Measurements from ENCODE around the gene ZNF580. TPM values are rescaled to one million over a fixed set of nuclear protein-coding genes. Genes with fewer than 3 reads are reported as not detected.

ZNF580 gene, protein sequence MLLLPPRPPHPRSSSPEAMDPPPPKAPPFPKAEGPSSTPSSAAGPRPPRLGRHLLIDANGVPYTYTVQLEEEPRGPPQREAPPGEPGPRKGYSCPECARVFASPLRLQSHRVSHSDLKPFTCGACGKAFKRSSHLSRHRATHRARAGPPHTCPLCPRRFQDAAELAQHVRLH
- 8.0 and 8.3 TPM in 2 replicates for total RNA-seq

GRCh38 chr19:55640577-55641425 is at the start of gene ZNF580:
Gene ZNF580, plus strand, starts transcription at chr19:55641002. Its CDS starts 1,507 bp downstream, at chr19:55642509.

GRCh38 chr19:55599468-55599841 is 41.3 kb upstream of the ZNF580 start, which contains the start of gene FIZ1:
Gene FIZ1, minus strand, starts transcription at chr19:55599517. Its CDS starts 1,652 bp downstream, at chr19:55597865.

DNA sequence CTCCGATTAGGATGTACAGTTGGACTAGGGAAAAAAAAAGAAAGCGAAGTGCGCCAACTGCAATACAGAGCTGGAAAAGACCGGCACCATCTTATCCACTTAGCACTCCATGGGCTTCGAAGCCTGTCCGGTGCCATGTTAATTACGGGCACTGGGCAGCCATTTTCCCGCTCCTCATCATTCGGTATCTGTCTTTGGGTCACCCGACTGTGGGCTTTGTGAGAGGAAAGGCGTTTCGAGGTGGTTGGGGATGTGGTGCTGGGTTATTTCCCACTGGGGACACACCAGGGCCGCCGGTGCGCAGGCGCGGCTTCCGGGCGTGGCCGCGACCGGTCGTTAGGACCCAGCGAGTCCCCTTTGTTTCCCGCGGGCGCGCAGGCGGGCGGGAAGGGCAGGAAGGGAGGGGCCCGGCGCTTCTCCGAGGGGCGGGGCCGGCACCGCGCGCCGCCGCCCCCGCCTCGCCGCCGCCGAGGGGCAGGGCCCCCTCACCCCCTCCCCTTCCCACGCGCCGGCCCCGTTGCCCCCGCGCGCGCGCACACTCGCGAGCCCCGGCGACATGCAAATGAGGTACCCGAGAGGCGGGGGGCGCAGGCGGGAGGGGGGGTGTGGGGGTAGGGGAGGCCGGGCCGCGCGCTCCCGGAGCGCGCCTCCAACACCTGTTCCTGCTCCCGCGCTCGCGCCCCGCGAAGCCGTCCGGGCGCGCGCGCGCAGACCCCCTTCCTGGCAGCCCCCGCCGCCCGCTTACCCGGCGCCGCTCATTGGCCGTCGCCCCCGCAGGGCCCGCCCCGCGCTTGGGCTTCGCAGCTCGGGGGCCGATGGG is 40.8 kb upstream of the ZNF580 start, which contains the start of gene ZNF524:
TSS of gene ZNF524 (plus strand) at position 447 of the 820 bp plus-strand sequence. CDS start 1,825 bp downstream, outside the sequence.

GRCh38 chr19:55605637-55606470 is 34.9 kb upstream of the ZNF580 start, which contains the start of gene ZNF865:
Gene ZNF865, plus strand, starts transcription at chr19:55605647. Its CDS starts 7,972 bp downstream, at chr19:55613619.

DNA sequence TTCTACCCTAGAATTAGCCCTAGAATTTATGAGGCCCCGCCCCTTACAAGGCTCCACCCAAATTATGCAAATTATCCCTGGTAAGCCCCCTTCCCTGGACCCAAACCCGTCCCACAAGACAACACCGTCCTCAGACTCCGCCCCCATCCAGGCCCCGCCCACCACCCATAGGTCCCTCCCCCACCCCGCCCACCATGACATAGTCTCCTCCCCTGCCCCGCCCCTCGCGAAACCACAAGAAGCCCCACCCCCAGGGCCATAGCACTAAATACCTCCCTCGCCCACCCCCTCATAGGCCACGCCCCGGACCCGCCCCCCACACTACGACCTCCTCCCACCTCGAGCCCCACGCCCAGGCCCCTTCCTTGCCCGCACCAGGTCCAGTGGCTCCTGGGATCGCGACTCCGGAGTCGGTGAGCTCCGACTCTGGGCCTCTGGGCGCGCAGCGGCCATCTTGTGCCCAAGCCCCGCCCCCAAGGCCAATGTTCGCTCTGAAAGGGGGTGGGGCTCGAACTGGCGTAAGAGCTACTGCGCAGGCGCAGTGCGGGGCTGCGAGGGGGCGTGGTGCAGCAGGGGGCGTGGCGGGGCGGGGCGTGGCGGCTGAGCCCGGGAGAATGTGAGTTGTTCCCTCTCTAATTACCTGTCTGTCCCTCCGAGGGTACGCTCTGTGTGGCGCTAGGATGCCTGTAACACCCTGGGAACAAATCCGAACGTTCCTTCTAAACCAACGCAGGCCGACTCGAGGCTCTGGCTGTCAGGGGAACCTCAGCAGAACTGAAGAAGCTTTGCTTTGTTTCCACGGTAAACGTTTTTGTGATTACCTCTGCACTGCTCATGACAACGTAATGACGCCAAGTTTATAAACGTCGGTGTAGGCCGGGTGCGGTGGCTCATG is 16.4 kb upstream of the ZNF580 start, which contains the start of gene ZNF784:
TSS of gene ZNF784 (minus strand) at position 458 of the 895 bp plus-strand sequence. CDS start at position 453, 5 bp downstream.

DNA sequence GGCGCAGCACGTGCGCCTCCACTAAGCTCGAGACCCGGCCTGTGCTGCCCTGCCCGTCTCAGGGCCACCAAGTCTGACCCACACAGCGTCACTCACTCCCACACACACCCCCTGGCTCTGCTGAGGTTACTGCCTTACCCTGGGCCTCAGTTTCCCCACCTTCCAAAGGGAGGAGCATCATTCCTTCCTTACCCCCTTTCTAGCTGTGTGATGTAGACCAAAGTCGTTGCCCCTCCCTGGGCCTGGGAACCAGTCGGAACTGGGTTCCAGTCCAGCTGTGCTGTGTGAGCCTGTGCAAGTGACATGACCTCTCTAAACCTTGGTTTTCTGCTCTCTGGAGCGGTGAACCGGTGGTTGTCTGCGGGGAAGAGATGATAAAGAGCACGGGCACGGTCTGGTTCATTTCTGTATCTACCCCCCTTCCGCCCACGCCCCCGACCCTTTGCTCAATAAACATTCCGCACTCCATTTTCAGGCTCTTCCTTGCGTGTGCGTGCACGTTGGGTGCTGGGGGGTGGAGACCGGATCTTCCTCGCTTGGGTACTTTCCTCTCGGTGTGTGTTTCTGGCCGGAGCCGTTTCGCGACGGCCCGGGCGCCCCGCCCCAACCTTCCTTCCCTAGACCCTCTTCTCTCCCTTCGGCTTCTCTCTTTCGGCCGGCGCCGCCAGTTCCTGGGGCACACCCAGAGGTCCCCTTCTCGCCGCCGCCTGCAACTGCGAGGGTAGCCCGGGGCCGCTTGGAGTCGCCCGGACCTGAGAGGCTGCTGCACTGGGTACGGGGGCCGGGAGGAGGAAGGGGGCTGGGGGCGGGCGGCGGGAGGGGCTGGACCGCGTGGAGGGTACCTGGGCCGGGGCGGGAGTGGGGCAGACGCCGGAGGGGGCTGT is 2.4 kb downstream of the ZNF580 start, which contains the start of gene ZNF581:
TSS of gene ZNF581 (plus strand) at position 647 of the 884 bp plus-strand sequence. CDS start 923 bp downstream, outside the sequence.

DNA sequence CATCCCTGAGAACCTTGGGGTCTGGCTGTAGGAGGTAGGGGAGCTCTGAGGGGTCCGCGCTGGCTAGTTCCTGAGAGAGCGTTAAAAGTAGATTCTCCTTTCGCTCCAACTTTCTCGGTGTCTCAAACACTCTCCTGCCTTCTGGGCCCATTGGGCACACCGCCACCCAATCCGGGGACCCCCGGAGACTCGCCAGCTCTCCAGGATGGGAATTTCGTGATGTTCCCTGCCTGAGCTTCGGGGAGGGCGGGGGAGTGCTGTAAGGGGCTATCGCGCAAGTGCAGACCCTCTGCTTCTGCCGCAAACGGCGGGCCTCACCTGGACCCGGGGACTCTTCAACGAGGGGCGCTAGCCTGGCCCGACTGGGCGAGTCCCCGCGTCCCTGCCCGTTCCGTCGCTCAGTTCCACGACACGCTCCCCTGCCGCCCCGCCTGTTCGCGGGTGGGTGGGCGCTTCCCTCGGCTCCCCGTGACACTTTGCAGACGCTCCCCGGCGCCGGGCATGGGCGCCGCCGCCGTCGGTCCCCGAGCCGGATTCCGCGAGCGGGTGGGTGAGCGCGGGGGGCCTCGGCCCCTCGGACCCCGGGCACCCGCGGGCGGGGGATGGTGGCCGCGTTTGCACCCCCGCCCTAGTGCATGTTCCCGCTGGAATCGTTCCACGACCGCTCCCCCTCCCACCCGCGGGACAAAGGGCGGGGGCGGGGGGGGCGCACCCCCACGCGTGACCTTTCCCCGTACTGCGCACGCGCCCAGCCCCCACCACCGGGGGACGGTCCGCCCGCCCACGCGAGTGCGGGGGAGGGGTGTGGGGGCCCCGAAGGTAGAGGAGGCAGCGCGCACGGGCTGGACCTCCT is 7.2 kb downstream of the ZNF580 start, which contains the start of gene CCDC106:
TSS of gene CCDC106 (plus strand) at position 481 of the 853 bp plus-strand sequence. CDS start 835 bp downstream, outside the sequence.

DNA sequence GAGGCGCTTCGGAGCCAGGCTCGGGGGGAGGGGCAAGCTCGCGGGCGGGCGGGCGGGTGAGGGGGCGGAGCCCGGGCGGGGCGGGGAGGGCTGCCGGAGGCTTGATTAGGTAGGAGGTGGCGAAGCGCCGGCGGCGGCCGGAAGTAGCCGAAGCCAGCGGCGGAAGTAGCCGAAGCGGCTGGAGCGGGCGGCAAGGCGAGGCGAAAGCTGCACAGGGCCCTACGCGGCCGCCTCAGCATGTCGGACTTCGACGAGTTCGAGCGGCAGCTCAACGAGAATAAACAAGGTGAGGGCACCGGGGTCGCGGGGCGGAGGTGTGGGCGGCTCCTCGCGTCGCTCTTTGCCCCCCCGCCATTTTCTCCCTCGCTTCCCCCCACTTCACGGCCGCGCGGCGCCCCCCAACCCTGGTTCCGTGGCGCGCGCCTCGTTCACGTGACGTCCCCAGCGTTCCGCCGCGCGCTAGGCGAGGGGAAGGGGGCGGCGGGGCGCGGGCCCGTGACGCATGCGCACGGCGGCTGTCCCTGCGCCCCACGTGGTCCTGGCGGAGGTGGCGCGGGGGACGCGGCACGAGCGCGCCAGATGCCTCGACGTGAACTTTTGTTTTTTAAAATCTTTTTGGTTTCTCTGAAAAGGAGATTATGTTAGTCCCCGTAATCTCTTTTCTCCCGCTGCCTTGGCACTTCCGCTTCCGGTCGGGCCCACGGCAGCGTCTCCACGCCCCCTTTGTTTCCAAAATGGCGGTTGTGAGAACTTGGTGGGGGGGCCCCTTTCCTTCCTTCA is 14.3 kb downstream of the ZNF580 start, which contains the start of gene U2AF2:
TSS of gene U2AF2 (plus strand) at position 168 of the 780 bp plus-strand sequence. CDS start at position 238, 70 bp downstream.

DNA sequence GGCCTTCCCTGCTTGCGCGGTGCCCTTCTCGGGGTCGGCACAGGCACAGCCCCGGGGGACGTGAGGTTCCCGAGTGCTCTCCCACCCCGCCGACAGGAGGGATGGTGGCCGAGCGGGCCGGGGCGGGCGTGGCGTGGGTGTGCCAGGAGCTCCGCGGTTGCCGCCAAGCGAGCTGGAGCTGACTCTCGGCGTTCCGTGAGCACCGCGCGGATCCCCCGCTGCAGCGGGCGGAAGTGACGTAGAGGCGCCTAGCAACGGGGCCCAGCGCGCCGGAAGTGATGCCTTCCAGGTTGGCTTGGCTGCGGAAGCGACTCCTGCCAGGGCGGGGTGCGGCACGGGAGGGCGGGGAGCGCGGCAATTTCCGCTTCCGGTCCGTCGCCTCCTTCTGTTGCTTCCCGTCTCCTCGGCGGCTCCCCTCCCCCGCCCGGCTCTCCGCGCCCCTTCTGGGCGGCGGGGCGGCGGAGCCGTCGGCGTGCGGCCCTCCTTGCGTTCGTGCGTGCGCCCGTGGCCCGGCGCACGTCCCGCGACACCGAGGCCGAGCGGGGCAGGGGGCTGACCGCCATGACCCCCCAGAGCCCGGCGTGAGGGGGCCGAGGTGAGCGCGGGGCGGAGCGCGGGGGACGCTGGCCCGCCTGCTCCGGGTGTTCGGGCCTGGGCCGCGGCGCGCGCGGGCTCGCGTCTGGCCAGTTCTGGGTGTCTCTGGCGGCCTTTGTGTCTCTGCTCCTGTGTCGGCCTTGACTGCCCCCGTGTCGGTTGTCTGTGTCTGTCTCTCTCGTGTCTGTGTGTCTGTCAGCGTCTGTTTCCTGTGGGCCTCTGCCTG is 34.2 kb downstream of the ZNF580 start, which contains the start of gene EPN1:
TSS of gene EPN1 (plus strand) at position 386 of the 820 bp plus-strand sequence. CDS start 3,402 bp downstream, outside the sequence.

Other genes with a start within 250 kb of the ZNF580 start
- 107 and 271 TPM in 2 replicates for gene UBE2S, start 233.2 kb upstream of the ZNF580 start, total RNA-seq
- not detected in 2 replicates for gene SHISA7, start 197.7 kb upstream of the ZNF580 start, total RNA-seq
- gene ISOC2, start 179.4 kb upstream of the ZNF580 start, total RNA-seq, result 132 and 147 TPM in 2 replicates
- not detected in 2 replicates for gene C19orf85, start 176.3 kb upstream of the ZNF580 start, total RNA-seq
- 8.6 and 15.3 TPM in 2 replicates for gene ZNF628, start 164.4 kb upstream of the ZNF580 start, total RNA-seq
- gene NAT14, start 155.8 kb upstream of the ZNF580 start, total RNA-seq, result 12.7 and 16.3 TPM in 2 replicates
- 0.31 TPM in 1 of 2 replicates, not detected in the other for gene SSC5D, start 152.6 kb upstream of the ZNF580 start, total RNA-seq
- gene SBK2, start 103.9 kb upstream of the ZNF580 start, total RNA-seq, result not detected in 2 replicates
- not detected in 2 replicates for gene SBK3, start 95.5 kb upstream of the ZNF580 start, total RNA-seq
- gene ZNF579, start 60.2 kb upstream of the ZNF580 start, total RNA-seq, result 4.7 and 6.6 TPM in 2 replicates
- gene FIZ1, start 41.5 kb upstream of the ZNF580 start, total RNA-seq, result 6.9 and 7.9 TPM in 2 replicates
- 20.2 and 24.9 TPM in 2 replicates for gene ZNF524, start 40.7 kb upstream of the ZNF580 start, total RNA-seq
- gene ZNF865, start 35.4 kb upstream of the ZNF580 start, total RNA-seq, result 2.7 and 3.7 TPM in 2 replicates
- 2.3 and 3.2 TPM in 2 replicates for gene ZNF784, start 16.4 kb upstream of the ZNF580 start, total RNA-seq
- gene ZNF581, start 2.6 kb downstream of the ZNF580 start, total RNA-seq, result 20.5 and 40.1 TPM in 2 replicates
- 7.1 and 7.3 TPM in 2 replicates for gene CCDC106, start 7.2 kb downstream of the ZNF580 start, total RNA-seq
- 96.4 and 163 TPM in 2 replicates for gene U2AF2, start 14.0 kb downstream of the ZNF580 start, total RNA-seq
- 107 and 117 TPM in 2 replicates for gene EPN1, start 34.2 kb downstream of the ZNF580 start, total RNA-seq
- not detected in 2 replicates for gene NLRP9, start 97.4 kb downstream of the ZNF580 start, total RNA-seq
- gene RFPL4A, start 118.1 kb downstream of the ZNF580 start, total RNA-seq, result not detected in 2 replicates
- gene RFPL4AL1, start 128.1 kb downstream of the ZNF580 start, total RNA-seq, result not detected in 2 replicates
- not detected in 2 replicates for gene NLRP11, start 191.0 kb downstream of the ZNF580 start, total RNA-seq
- not detected in 2 replicates for gene NLRP4, start 195.5 kb downstream of the ZNF580 start, total RNA-seq